Measurements from ENCODE around the gene PGS1. TPM values are rescaled to one million over a fixed set of nuclear protein-coding genes. Genes with fewer than 3 reads are reported as not detected.

PGS1 gene
- total RNA-seq, 1 donor from 2014 or later = 45.2 TPM

DNA sequence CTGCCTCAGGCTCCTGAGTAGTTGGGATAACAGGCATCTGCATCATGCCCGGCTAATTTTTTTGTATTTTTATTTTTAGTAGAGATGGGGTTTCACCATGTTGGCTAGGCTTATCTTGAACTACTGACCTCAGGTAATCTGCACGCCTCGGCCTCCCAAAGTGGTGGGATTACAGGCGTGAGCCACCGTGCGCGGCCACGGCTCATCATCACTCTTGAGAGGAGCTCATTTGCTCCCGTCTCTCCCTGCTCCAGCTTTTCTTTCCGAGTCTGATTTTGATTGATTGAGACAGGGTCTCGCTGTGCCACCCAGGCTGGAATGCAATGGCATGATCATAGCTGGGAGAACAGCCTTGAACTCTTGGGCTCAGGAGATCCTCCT lies 12.6 kb downstream of the PGS1 start:
- Histone ChIP-seq H3K9ac (no peak overlapping the region), H3K27me3 (no peaks in the 10 kb centered on the region), H3K36me3 (no peaks in the 10 kb centered on the region), H3K4me2 (no peak overlapping the region), H3F3A (ENCODE audit: low read depth) (peaks cover 4% of the 10 kb centered on the region), H3K9me3 (ENCODE audit: low read depth) (no peaks in the 10 kb centered on the region), H2AFZ (replicated peaks) (no peak overlapping the region), H3K27ac (no peak overlapping the region), H4K20me1 (ENCODE audit: low read depth) (peaks cover 82% of the 10 kb centered on the region), H3K4me3 (no peak overlapping the region), H3K4me1 (peaks cover 5% of the 10 kb centered on the region), H3K79me2 (ENCODE audit: low read depth) (peaks cover 95% of the 10 kb centered on the region)
- Mint-ChIP-seq H3K36me3 (peaks cover 11% of the 10 kb centered on the region), H3K27me3 (ENCODE audit: insufficient read depth, low read depth) (no peaks in the 10 kb centered on the region), H3K4me3 (no peak overlapping the region), H3K9me3 (no peaks in the 10 kb centered on the region), H3K4me1 (peaks cover 14% of the 10 kb centered on the region), H3K27ac (no peak overlapping the region)
- TF ChIP-seq EZH2 (IDR thresholded peaks at IDR 0.05) (no peak), EZH2phosphoT487 (IDR thresholded peaks at IDR 0.05) (no peak)
- TF ChIP-seq, protein P1, sequence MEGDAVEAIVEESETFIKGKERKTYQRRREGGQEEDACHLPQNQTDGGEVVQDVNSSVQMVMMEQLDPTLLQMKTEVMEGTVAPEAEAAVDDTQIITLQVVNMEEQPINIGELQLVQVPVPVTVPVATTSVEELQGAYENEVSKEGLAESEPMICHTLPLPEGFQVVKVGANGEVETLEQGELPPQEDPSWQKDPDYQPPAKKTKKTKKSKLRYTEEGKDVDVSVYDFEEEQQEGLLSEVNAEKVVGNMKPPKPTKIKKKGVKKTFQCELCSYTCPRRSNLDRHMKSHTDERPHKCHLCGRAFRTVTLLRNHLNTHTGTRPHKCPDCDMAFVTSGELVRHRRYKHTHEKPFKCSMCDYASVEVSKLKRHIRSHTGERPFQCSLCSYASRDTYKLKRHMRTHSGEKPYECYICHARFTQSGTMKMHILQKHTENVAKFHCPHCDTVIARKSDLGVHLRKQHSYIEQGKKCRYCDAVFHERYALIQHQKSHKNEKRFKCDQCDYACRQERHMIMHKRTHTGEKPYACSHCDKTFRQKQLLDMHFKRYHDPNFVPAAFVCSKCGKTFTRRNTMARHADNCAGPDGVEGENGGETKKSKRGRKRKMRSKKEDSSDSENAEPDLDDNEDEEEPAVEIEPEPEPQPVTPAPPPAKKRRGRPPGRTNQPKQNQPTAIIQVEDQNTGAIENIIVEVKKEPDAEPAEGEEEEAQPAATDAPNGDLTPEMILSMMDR (IDR thresholded peaks at IDR 0.05) = no peak
- no peak for DNase-seq (ENCODE audit: low spot score)

DNA sequence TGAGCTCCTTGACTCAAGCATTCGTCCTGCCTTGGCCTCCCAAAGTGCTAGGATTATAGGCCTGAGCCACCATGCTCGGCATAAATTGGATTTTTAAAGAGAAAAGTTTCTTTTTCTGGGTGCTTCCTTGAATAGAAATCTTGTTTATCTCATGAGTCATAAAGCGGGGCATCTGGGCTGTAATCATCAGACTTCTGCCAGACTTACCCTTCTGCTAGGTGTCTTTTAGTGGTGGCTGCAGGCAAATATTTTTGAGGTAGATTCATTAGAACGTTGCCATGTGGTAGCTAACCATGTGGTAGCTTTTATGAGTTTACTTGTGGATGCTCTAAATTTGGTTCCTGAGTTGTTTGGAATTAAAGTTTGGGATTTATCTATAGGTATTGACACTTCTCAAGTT lies 13.4 kb downstream of the PGS1 start:
- H4K20me1 ChIP-seq (ENCODE audit: low read depth) = peaks cover 74% of the 10 kb centered on the region
- Mint-ChIP-seq H3K36me3 (peaks cover 13% of the 10 kb centered on the region), H3K27me3 (ENCODE audit: insufficient read depth, low read depth) (no peaks in the 10 kb centered on the region), H3K4me3 (no peak overlapping the region), H3K27ac (no peak overlapping the region), H3K9me3 (no peaks in the 10 kb centered on the region), H3K4me1 (peaks cover 8% of the 10 kb centered on the region)
- H3K79me2 ChIP-seq (ENCODE audit: low read depth) = peaks cover 95% of the 10 kb centered on the region
- no peaks in the 10 kb centered on the region for H3K36me3 ChIP-seq
- TF ChIP-seq EZH2 (IDR thresholded peaks at IDR 0.05) (no peak), EZH2phosphoT487 (IDR thresholded peaks at IDR 0.05) (no peak)
- TF ChIP-seq, protein P1 (IDR thresholded peaks at IDR 0.05) = no peak
- no peak for DNase-seq (ENCODE audit: low spot score)
- H3K27ac ChIP-seq = no peak overlapping the region
- no peak overlapping the region for H3K4me3 ChIP-seq
- no peak overlapping the region for H3K9ac ChIP-seq
- no peak overlapping the region for H3K4me2 ChIP-seq
- no peaks in the 10 kb centered on the region for H3K27me3 ChIP-seq
- H3F3A ChIP-seq (ENCODE audit: low read depth) = no peaks in the 10 kb centered on the region
- H3K4me1 ChIP-seq = no peaks in the 10 kb centered on the region
- no peak overlapping the region for H2AFZ ChIP-seq (replicated peaks)
- H3K9me3 ChIP-seq (ENCODE audit: low read depth) = no peaks in the 10 kb centered on the region

DNA sequence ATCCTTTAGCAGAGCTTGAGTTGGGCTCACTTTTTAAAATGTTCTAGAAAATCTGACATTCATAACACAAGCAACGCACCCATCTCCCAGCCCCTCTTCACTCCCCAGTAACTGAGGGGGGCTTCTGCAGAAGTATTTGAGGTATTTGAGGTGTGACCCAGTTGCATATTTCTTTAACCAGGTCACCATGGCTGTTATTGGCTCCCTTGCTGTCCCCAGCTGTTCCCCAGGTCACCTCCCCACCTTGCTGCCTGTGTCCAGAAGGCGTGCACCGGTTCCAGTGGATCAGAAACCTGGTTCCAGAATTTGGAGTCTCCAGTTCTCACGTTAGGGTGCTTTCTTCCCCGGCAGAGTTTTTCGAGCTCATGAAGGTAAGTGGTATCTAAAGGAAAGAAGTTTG lies 13.8 kb downstream of the PGS1 start:
- no peak for TF ChIP-seq EZH2 (IDR thresholded peaks at IDR 0.05)
- TF ChIP-seq, protein P1 (IDR thresholded peaks at IDR 0.05) = no peak
- TF ChIP-seq EZH2phosphoT487 (IDR thresholded peaks at IDR 0.05) = no peak
- H4K20me1 ChIP-seq (ENCODE audit: low read depth) = peaks cover 70% of the 10 kb centered on the region
- H3K4me3 Mint-ChIP-seq = no peak overlapping the region
- H3K27me3 Mint-ChIP-seq (ENCODE audit: insufficient read depth, low read depth) = no peaks in the 10 kb centered on the region
- no peaks in the 10 kb centered on the region for H3K4me1 ChIP-seq
- H3K27me3 ChIP-seq = no peaks in the 10 kb centered on the region
- H3K4me1 Mint-ChIP-seq = peaks cover 7% of the 10 kb centered on the region
- H3K4me3 ChIP-seq = no peak overlapping the region
- no peak overlapping the region for H3K27ac ChIP-seq
- H3K9ac ChIP-seq = no peak overlapping the region
- H3K9me3 Mint-ChIP-seq = no peaks in the 10 kb centered on the region
- H2AFZ ChIP-seq (replicated peaks) = no peak overlapping the region
- peak overlapping the region; percentile 50 for H3K27ac Mint-ChIP-seq
- no peak overlapping the region for H3K4me2 ChIP-seq
- H3K36me3 ChIP-seq = no peaks in the 10 kb centered on the region
- peaks cover 93% of the 10 kb centered on the region for H3K79me2 ChIP-seq (ENCODE audit: low read depth)
- no peaks in the 10 kb centered on the region for H3K9me3 ChIP-seq (ENCODE audit: low read depth)
- no peak for DNase-seq (ENCODE audit: low spot score)
- H3F3A ChIP-seq (ENCODE audit: low read depth) = no peaks in the 10 kb centered on the region
- peaks cover 13% of the 10 kb centered on the region for H3K36me3 Mint-ChIP-seq
